Stimulated activated CD4-positive, alpha-beta T cell treated with anti-CD3 and anti-CD28 coated beads, Interleukin-2, amount 100 ng/mL, for 4 hours (primary cell): Measurements from ENCODE around the gene SDC4.

Experiments used
- DNase-seq: peaks from one replicate; pipeline ENCODE4 v3.0.0-alpha.2; 2020; ENCODE audit warnings: low read depth

The SDC4 gene, protein sequence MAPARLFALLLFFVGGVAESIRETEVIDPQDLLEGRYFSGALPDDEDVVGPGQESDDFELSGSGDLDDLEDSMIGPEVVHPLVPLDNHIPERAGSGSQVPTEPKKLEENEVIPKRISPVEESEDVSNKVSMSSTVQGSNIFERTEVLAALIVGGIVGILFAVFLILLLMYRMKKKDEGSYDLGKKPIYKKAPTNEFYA

DNA sequence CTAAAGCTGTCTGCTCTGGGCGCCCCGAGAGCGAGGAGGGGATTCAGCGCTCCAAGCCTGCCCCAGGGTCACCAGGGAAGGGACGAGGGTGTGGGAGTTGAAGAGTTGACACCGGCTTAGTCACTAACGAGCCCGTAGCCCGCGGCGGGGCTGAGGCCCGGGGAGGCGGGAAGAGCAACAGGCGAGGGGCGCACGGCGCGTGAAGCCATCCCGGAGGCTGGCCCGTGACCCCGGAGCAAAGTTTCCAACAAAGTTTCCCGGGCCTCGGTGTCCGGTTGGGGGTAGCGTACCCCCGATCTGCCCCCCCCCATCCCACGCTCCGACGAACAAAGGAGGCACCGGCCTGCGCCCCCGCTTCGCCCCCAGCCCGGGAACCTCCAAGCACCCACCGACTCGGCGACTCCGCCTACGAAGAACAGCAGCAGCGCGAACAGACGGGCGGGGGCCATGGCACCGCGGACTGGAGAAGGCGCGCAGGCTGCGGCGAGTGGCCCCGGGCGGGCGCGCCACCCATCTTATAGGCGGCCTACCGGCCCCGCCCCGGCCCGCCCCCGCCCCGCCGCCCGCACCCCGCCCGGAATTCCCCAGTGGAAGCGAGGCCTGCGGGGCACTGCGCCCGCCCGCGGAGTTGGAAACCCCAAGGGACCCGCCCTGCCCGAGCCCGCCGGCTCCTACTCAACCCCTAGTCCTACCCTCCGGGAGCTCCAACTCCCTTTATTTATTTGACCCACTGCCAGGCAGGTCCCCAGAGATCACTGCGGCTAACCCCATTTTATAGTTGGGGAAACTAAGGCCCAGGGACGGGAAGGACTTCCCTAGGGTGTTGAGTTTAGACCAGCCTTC, at the start of gene SDC4:
Gene SDC4 (minus strand): TSS at position 489 of the 843 bp plus-strand sequence. CDS start 40 bp downstream, at position 449.
- DNase-seq = peak; percentile 49

- no peak for DNase-seq
Observed at GRCh38 chr20:45395114-45395415, 46.8 kb upstream of the SDC4 start.

GRCh38 chr20:45394221-45395113, 46.2 kb upstream of the SDC4 start:
- no peak for DNase-seq

DNA sequence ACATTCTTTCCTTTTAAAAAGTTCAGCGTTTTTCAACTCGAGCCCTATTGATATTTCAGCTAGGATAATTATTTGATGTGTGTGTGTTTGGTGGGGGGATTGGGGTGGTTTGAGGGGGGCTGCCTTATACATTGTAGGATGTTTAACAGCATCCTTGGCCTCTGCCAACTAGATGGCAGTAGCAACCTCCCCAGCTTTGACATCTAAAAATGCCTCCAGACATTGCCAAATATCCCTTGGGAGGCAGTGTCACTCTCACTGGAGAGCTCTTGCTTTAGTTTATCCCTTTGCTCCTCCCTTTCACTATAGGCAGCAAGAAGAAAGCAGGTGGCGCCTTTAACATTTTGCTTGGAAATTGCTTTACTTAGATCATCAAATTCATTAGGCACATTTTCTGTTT, 44.5 kb upstream of the SDC4 start:
- DNase-seq = no peak

GRCh38 chr20:45391559-45391958, 43.3 kb upstream of the SDC4 start:
- no peak for DNase-seq

DNA sequence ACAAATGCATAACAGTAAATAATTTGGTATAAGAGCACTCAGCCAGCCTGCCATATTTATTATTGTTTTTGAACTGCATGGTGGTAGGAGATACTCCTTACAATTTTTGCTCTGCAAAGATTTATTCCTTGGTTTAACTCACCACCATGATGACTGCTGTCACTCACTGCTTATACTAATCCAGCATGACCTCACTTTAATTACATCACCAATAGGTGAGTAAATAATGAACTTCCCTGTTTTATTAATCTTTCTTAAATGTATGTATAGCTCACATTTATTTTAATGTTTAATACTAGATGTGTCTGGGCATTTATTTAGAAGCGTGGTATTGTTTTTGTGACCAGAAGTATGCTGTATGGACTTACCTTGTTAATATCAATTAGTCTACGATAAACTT, 42.7 kb upstream of the SDC4 start:
- no peak for DNase-seq

DNA sequence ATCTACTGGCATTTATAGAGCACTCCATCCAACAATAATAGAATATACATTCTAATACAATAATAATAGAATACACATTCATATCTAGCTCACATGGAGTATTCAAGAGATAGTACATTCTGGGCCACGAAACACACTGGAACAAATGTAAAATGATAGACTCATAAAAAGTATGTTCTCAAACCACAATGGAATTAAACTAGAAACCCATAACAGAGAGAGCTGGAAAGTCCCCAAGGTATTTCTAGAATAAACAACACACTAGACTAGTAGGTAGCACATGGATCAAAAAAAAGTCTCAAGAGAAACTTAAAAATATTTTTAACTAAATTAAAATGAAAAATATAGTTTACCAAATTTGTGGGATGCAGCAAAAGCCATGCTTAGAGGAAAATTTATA, 39.0 kb upstream of the SDC4 start:
- DNase-seq = no peak

GRCh38 chr20:45378191-45378590, 30.0 kb upstream of the SDC4 start, which contains the start of gene TP53TG5:
TP53TG5 (minus strand) TSS chr20:45378325; CDS start chr20:45378236, 89 bp downstream.
- no peak for DNase-seq

GRCh38 chr20:45377269-45377668, 29.0 kb upstream of the SDC4 start:
- DNase-seq = no peak

DNA sequence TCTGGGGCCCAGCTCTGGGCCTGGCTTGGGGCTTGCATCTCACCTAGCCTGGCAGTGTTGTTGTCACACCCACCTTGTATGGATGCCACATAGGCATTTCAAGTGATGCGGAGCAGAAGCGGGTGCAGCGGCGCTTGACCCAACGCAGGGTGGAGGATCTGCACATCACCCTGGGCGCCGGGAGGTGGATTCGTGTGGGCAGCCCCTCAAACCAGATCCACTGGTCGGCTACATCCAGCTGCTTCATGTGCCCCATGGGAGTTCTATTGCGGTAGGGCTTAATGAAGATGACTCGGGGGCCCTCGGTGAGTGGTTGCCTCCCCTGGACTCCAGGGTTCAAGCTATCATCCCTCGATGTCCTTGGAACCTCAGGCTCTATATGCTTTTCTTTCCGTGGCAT, 26.7 kb upstream of the SDC4 start:
- DNase-seq = no peak

- DNase-seq = no peak
Observed at GRCh38 chr20:45374101-45374467, 25.9 kb upstream of the SDC4 start.

- peak; percentile 87 for DNase-seq
Observed at GRCh38 chr20:45373353-45374100, 25.3 kb upstream of the SDC4 start.

DNA sequence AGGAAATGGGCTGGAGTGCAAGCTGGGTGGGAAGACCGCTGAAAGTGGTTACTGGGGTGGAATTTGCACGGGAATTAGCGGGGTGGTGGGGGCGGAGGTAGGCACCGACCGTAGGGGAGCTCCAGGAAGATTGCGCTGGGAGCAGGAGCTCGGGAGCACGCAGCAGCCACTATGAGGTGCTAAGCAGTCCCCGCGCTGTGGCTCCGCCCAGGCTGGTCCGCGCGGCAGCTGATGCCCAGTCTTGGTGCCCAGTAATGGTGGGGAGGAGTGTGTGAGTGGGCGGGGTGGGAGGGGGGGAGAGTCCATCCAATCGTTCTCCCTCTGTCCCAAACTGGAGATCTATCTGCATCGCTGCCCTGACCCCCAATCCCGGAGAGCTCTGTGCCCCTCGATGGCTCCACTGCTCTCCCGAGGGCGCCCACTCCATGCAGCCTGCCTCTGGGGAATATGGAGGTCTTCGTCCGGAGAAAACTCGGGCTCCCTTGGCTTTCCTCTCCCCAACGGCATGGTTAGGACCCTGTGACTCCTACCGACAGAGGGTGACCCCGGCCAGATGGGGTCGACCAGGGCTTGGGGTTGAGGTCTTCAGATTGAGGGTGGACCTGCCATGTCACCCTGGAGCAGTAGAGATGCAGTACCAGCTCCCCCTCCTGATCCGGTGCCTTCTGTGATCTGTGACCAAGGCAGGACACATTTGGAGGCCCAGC, 24.6 kb upstream of the SDC4 start:
- DNase-seq = no peak

- no peak for DNase-seq
Observed at GRCh38 chr20:45372241-45372640, 24.0 kb upstream of the SDC4 start.

DNA sequence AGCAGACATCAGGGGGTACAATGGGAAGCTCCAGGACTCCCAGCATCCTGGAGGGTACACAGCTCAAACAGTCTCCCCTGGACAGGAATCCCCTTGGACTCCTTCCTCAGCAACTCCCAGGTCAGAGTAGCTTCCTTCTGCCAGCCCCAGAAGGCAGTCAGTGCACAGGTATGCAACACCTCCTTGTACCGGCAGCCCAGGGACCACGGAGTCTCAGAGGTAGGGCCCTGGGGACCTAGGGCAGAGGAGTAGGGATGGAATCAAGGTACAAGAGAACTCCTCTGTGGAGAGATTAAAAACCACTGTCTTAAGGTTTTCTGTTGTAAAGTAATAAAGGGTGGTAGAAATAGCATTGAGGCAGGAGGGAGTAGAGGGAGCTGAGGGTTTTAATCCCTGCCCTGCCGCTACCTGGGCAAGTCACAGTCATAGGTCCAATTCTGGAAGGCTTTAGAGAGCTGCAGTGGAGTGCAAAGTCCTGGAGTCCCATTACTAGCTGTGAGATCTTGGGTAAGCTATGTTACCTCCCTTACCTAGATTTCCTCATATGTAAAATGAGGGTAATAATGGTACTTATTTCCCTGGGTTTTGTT, 22.4 kb upstream of the SDC4 start:
- DNase-seq = no peak

- no peak for DNase-seq
Observed at GRCh38 chr20:45368221-45368980, 20.2 kb upstream of the SDC4 start.

GRCh38 chr20:45367126-45367525, 18.9 kb upstream of the SDC4 start:
- no peak for DNase-seq

DNA sequence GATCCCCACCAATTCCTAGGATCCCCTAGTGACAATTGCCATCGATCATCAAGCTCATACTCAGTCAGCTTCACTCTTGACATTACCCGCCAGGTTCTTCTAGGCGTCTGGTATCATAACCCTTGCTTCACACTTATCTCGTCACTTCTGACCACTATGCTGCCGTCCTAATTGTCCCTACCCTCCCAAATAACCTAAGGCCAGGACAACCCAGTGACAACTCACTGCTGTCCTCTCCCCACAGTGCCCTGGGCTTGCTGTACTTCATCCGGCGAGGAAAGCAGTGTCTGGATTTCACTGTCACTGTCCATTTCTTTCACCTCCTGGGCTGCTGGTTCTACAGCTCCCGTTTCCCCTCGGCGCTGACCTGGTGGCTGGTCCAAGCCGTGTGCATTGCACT, 18.4 kb upstream of the SDC4 start:
- DNase-seq = no peak

- no peak for DNase-seq
Observed at GRCh38 chr20:45366192-45366591, 18.0 kb upstream of the SDC4 start.

GRCh38 chr20:45365444-45365970, 17.3 kb upstream of the SDC4 start:
- DNase-seq = no peak
